Astrocyte of the hippocampus (primary cell): ENCODE results near the gene NOS1AP.
"Not testable (repeated sequence)": the region's sequence is repeated elsewhere in the genome, so short reads cannot be mapped to it uniquely, and the experiment has no call there.

Source experiments
- DNase-seq: peaks from one replicate; pipeline ENCODE4 v3.0.0; 2011; ENCODE audit warnings: low read depth, low spot score

Gene NOS1AP

GRCh38 chr1:162165528-162165927, 96.0 kb downstream of the NOS1AP start:
- no peak for DNase-seq

- no peak for DNase-seq
Measured at GRCh38 chr1:162166917-162167615, 97.6 kb downstream of the NOS1AP start.

DNA sequence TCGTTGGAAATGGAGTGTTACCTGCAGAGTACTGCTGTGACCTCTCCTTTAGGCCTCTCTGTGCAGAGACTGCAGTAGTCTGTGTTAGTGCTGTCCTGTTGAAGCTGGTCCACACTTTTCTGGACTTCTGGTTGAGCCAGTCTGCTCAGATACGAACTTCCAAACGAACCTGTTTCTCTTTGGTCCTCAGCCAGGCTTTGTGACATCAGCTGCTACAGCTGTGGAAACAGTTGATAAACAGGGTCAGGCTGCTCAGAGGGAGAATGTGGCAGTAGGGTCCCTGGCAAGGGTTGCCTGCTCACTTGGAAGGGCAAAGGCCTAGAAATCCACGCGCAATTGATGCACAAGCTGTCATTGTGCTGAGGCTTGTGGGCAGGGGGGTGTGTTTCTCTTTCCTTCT, 98.8 kb downstream of the NOS1AP start:
- no peak for DNase-seq

GRCh38 chr1:162169031-162169790, 99.7 kb downstream of the NOS1AP start:
- DNase-seq = no peak

- DNase-seq = peak; percentile 76
Measured at GRCh38 chr1:162171111-162171510, 101.6 kb downstream of the NOS1AP start.

GRCh38 chr1:162172311-162173102, 103.0 kb downstream of the NOS1AP start:
- no peak for DNase-seq

- DNase-seq = not testable (repeated sequence)
Measured at GRCh38 chr1:162173607-162174006, 104.1 kb downstream of the NOS1AP start.

- not testable (repeated sequence) for DNase-seq
Measured at GRCh38 chr1:162174027-162174426, 104.5 kb downstream of the NOS1AP start.

DNA sequence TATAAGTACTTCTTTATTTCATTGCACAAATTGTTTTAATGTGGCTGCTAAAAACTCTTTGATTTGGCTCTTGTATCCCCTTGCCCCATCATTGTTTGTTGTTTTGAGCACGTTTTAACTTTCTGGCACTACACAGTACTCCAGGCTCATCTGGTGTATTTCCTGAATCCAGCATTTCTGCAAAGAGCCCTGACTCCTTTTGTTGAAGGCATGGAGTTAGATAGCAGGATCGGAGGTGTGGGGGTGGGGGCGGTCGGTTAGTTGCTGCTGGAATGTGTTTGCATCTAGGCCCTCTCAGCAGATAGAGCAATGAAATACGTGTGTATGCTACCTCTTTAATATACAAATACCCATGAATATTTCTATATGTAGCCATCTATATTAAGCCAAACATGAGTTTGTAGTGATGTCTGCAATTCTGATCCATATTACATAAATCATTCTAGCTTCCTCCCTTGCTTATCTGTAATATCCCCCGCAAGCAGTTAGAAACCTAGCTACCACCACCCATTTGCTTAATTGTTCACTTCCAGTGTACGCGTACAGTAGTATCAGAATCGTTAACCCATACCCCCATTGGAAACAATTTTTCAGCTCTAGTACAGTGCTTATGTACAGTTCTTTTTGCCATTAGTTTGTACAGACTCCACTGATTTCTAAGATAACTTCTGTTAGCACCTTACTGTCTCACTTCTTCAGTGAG, 106.0 kb downstream of the NOS1AP start:
- no peak for DNase-seq

GRCh38 chr1:162177126-162177525, 107.6 kb downstream of the NOS1AP start:
- DNase-seq = no peak

DNA sequence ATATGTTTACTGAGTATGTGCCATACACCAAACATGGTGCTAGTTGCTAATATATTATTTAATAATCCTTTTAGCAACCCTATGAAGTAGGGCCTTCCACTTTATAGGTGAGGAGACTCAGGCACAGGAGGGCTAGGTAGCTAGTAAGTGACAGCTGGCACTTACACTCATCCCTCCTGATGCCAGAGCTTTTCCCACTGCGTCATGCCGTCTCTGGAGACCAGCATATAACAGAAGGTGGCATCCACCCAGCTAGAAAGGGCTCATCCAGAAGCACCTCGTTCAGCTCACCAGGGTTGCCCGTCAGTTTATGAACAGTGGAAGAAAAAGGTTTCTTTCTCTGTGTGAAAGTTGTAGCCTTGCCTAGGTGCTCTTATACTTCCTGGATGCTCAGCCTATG, 108.9 kb downstream of the NOS1AP start:
- no peak for DNase-seq

GRCh38 chr1:162179121-162179520, 109.6 kb downstream of the NOS1AP start:
- no peak for DNase-seq

DNA sequence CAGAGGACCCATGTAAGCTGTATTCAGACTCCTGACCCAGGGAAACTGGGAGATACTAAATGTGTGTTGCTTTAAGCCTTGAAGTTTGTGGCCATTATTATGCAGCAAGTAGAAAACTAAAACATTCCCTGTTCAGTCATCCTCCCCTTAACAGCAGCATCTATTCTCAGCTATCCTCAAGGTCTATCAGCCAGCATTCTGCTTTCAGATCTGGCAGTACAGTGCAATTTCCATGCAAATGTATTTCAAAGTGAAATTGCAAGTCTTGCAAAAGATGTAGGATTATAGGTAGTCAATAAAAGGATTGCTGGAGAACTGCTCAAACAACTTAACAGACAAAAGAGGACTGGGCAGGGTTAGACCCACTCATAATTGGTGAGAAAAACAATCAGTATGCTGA, 111.3 kb downstream of the NOS1AP start:
- DNase-seq = no peak

DNA sequence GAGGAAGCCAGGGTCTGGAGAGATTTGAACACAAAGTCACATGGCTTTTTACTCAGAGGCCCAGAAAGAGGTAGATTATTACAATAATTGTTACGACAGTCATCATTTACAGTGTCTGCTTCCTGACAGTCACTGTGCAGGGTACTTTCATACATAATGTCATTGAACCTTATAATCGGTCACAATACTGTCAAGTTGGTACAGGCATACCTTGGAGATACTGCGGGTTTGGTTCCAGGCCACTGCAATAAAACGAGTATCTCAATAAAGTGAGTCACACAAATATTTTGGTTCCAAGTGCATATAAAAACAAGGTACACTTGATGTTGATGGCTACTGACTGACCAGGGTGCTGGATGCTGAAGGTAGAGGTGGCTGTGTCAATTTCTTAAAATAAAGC, 112.6 kb downstream of the NOS1AP start:
- DNase-seq = no peak

- peak; percentile 50 for DNase-seq
Measured at GRCh38 chr1:162185314-162186025, 116.0 kb downstream of the NOS1AP start.

- no peak for DNase-seq
Measured at GRCh38 chr1:162186026-162186374, 116.5 kb downstream of the NOS1AP start.

DNA sequence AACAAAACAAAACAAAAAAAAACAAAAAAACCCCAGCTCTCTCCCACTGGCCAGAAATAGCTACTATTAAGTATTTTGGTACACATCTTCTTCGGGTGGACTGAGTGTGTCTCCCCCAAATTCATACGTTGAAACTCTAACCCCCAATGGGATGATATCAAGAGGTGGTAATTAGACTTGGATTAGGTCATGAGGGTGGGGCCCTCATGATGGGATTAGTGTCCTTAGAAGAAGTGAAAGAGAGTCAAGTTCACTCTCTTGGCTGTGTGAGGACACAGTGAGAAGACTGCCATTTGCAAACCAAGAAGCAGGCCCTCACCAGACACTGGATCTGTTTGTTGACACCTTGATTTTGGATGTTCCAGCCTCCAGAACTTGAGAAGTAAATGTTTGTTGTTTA, 116.9 kb downstream of the NOS1AP start:
- DNase-seq = no peak

DNA sequence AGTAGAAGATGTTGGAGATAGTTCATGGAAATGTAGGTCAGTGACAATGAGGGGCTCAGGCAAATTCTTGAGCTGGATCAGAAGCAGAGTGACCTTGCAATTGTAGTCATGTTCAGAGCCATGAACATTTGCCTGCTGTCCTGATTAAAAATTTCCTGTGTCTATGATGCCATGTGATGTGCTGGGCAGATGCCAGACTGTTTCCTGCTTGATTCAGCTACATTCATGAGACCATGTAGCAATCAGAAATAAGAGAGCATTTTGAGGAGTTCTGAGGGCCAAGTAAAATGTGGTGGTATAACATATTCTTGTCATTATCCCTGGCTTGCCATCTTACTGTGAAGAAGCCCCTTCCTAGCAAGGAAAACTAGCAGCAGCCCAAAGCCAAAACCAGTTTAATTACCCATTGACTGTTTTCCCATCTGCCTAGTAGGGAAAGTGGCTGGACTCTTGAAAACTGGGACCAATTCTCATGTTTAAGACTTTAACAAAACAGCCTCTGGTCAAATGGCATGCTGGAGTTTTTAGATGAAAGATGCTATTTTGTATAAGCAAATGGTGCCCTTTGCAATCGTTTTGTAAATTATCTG, 118.3 kb downstream of the NOS1AP start:
- no peak for DNase-seq

DNA sequence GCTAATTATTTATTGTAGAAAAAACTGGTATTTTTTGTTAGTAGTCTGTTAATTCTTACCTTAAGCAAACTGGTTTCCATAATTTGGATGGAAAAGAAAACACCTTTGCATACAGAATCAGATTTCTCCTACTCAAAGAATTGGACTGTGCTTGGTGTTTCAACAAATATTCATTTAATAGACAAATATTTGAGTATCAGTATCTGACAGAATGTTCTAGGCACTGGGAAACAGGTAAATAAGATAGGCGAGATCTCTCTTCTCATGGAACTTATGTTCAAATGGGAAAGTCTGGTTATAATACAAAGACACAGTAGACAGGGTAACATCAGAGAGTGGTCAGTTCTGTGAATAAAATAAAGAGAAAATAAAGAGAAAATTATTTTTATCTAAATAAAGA, 119.9 kb downstream of the NOS1AP start:
- DNase-seq = no peak

DNA sequence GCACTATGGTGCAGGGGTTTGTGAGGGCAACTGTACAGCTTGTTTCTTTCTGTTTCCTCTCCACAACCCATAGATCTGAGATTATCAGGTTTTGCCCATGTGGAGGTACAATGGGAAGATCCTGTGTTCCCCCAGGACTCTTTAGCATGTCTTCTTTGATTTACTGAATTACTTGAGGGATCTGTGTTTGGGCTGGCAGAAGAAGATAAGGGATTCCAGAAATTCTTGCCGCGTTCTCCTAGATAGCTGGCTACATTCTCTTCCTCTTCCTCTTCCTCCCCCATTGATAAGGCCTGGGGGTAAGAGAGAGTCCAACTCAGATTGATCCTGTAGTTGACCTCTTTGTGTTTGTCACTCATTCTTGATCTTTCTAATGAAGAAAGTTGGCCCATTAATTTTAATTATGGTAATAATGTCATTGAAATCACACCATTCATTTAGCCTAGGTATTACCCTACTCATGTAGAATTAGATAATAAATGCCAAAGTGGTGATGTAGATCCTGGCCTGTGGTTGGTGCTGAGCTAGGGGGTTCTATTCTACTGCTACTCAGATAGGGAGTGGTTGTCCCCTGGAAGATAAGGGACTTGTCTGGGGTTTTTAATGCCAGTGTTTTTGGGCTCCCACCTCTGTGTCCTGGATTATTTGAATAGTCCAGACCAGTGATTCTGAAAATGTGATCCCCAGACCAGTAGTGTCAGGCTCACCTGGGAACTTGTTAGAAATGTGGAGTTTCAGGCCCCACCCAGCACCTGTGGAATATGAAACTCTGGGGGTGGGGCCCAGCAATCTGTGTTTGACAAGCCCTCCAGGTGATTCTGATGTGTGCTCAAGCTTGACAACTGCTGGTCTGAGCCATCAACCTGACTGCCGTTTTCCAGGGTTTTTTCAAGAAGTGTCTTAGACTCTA, 122.2 kb downstream of the NOS1AP start:
- no peak for DNase-seq
